ENCODE results near the gene RBM44.
"Not testable (repeated sequence)": the region's sequence is repeated elsewhere in the genome, so short reads cannot be mapped to it uniquely, and the experiment has no call there.

RBM44 gene, protein sequence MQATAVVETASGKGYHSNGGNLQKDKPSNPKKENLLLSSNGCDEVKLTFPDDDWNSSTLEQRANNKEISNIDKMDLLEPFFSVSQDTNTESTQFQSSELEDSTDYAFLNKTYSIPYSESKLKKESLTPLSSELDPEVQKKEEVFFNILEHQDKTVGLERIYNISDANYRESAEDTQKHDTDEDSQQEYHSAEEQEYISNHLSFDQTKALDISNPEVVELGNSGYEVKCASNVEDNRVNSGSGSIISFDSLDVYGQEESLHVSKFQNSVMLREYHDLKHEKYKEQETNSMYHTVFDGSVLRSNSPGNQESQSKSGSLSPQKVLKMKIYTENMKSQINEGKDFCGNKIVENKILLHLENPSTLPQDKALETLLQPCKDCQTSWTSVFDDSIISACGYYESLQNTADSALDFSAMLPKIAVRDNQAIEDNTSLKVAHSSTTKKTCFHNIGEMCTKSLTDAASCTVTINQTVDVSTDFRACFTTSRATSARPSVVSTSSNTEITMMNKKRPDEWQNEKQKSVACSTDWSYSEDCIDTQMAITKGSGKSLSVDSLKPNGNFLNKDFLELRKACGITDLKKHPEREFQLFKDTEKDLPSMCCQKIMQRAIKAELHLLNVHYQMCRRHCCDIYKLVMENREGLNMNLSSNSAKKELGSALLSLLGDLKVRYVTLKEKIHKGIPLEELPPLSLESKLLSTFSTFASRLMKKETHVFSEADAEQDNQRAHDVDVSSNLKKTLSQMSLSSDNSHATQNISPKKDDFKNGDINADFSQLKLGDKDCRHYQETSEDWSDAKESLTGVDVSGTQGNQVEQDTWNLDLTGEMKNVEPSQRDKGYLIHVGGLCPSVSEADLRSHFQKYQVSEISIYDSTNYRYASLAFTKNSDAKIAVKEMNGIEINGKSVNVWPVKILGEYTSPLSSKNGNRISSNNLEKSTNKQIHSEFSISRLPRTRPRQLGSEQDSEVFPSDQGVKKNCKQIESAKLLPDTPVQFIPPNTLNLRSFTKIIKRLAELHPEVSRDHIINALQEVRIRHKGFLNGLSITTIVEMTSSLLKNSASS

GRCh38 chr2:237798236-237799059, at the start of gene RBM44:
Gene RBM44, plus strand, starts transcription at chr2:237798779. Its CDS starts 14,831 bp downstream, at chr2:237813610.
- no peak for DNase-seq

DNA sequence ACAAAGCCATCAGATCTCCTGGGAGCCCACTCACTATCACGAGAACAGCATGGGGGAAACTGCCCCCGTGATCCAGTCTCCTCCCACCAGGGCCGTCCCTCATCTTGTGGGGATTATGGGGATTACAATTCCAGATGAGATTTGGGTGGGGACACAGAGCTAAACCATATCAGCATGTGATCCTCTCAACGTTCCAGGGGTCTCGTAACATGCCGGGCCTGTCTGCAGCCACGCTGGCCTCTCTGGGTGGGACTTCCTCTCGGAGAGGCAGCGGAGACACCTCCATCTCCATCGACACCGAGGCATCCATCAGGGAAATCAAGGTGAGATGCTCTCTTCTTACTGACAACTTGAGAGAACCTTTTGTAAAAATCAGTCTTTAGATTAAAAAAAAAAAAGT, 49.6 kb upstream of the RBM44 start:
- no peak for DNase-seq

- no peak for DNase-seq
Observed at GRCh38 chr2:237749961-237750360, 48.6 kb upstream of the RBM44 start.

DNA sequence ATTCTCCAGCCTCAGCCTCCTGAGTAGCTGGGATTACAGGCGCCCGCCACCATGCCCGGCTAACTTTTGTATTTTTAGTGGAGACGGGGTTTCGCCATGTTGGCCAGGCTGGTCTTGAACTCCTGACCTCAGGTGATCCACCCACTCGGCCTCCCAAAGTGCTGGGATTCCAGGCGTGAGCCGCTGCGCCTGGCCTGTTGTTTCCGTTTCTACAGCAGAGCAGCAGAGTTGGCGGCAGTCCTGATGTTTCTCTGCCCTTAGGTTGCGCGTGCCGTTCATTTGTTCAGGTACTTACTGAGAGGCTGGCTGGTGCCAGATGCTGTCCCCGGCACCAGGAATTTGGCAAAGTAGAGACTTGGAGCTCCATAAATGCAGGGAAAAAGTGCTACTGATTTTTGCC, 48.1 kb upstream of the RBM44 start:
- DNase-seq, result not testable (repeated sequence)

DNA sequence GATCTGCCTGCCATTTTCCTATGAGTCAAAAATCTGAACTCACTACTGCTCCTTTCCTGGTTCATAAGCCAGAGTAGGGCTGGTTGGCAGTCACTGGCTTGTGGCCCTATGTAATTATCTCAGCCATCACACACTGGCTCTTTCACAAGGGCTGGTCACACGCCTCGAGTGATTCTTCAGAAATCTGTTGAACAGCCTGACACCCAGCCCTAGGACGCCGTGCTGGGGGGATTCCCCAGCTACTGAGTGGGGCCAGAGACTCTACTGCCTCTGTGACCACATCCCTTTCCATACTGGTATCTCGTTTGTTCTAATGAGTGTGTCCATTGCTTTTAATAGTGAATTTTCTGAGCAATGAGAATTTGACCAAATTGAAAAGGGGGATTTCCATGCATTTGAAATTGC, 45.8 kb upstream of the RBM44 start:
- no peak for DNase-seq

DNA sequence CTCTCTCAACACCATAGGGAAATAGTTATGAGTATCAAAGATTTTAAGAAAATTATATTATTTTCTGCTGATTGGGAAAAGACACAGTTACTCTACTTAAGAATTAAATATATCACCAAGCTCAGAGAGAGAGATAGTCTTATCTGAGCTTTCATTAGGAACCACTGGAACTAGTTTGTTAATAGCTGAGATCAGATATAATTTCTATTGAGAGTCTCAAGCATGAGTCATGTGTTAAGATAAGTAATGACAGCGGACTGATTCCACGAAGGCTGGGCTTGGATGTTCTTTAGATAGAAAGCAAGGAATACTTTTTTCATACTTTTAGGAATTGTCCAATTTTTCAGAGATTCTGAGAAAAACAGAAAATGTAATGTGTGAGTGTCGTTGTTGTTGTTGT, 44.4 kb upstream of the RBM44 start:
- no peak for DNase-seq

DNA sequence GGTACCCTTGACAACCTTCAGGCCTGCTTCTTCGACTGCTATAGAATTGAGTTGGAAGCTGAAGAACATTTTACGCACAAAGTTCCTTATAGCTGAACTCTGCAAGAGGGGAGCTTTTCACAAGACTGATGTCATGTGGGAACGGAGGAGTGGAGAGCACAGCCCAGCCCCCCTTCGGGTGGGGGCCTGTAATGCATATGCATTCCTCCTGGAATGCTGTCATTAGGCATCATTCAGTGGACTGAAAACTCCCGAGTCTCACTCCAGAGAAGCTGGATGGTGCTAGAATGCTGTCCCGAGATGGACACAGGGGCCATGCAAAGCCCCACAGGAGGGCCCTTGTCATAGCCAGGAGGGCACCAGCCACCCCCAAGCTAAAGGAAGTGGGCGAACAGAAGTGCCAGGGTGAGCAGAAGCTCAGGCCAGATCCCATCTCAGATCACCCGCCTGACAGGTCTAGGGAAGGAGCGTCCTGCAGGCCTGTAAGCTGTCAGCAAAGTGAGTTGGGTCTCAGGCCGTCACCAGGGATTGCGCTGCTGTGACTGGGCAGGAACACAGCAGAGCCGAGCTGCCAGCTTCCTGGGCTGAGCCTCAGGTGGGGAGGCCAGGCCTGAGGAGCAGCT, 43.8 kb upstream of the RBM44 start:
- no peak for DNase-seq

DNA sequence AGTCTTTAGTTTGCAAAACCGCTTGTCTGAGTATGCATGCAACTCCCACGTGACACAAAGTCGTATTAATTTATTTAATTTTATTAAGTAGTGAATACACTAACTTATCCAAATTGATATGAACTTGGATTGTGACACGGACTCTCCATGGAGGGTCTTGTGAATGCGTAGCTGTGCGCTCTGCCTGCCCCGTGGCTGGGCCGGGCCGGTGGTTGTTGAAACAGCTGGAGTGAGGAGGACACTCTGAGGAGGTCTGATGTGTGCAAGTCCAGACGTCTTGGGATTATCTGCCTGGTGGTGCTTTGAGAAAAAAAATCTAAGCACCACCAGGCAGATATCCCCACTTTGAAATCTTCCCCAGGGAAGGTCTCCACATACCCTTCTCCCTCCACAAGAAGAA, 41.0 kb upstream of the RBM44 start:
- no peak for DNase-seq

- no peak for DNase-seq
Observed at GRCh38 chr2:237758185-237758584, 40.4 kb upstream of the RBM44 start.

- no peak for DNase-seq
Observed at GRCh38 chr2:237759176-237759575, 39.4 kb upstream of the RBM44 start.

DNA sequence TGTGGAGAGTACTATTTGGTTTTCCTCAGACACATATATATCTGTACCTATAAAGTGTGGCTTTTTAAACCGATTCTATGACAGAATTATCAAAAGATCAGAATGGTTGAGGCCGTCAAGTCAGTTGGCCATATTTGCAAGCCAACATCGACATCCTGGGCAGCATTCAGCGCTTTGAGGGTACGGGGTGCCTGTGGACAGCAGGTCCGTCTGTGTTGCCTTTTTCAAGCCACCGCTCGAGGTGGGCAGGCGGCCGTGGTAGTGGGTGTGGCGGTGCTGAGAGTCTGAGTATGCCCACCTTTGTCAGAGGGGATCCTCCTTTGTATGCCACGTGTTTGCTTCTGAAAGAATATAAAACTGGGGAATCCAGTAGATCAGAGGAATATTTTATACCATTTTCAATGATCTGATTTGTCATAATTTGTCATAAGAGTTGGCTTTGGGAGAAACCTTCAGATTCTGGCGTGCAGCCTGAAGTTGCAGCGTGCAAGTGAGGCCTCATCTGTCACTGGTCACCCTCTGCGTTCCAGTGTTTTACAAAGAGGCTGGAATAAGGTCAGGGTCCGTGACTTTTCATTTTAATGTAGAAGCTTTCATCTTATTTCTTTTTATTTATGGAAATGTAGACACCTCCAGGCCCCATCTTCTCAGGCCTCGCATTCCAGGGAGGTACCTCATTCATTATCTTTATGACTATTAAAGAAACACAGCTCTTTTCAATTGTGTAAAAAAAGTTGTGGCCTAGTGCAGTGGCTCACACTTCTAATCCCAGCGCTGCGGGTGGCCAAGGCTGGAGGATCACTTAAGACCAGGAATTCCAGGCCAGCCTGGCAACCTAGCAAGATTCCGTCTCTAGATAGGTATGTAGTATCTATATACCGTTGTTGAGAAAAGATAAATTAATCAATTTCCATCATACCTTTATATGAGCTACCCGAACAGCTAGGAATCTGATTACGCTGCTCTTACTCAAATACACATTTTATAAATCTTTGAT, 37.8 kb upstream of the RBM44 start:
- no peak for DNase-seq

GRCh38 chr2:237762291-237763182, 36.0 kb upstream of the RBM44 start:
- DNase-seq, result not testable (repeated sequence)

DNA sequence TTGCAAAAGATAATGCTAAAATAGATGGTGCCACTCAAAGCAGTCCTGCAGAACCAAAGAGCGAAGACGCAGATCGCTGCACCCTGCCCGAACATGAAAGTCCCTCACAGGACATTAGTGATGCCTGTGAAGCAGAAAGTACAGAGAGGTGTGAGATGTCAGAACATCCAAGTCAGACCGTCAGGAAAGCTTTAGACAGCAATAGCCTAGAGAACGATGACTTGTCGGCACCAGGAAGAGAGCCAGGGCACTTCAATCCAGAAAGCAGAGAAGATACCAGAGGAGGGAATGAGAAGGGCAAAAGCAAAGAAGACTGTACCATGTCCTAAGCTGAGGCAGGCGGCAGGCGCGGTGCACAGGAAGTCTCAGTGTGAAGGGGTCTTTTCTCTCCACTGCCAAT, 34.8 kb upstream of the RBM44 start:
- no peak for DNase-seq

- DNase-seq, result not testable (repeated sequence)
Observed at GRCh38 chr2:237765122-237765521, 33.5 kb upstream of the RBM44 start.

GRCh38 chr2:237765875-237766274, 32.7 kb upstream of the RBM44 start:
- no peak for DNase-seq

GRCh38 chr2:237766340-237766739, 32.2 kb upstream of the RBM44 start:
- DNase-seq, result no peak

- no peak for DNase-seq
Observed at GRCh38 chr2:237772513-237772912, 26.1 kb upstream of the RBM44 start.

GRCh38 chr2:237773826-237774225, 24.8 kb upstream of the RBM44 start:
- DNase-seq, result no peak

DNA sequence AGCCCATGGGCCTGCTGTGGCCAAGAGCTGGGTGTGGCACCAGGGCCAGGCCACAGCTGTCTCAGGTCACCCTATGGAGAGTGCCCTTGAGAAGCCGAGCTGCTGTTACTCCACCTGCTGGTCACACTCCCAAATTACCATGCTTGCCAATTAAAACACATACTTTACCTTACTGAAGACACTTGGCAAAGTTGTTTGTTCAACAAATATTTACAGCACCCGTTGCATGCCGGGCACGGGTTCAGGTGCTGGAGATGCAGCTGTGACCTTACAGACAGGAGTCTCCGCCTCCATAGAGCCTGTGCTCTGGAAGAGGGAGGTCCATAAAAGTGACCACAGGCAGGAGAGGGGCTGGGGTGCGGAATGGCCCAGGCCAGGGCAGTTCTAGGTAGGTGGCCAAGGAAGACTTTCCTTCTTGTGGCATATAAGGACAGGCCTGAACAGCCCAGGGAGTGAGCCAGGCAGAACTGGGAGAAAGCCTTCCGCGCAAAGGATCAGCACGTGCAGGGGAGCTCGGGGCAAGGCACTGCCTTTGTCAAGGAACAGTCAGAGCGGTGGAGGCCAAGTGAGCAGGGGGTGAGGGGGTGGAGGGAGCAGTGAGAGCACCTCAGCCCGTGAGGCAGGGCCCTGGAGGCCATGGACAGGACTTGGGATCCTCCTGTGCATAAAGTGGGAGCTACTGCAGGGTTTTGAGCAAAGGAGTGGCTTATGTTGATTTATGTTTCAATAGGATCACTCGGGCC, 23.6 kb upstream of the RBM44 start:
- DNase-seq, result peak; percentile 43 to 71

Data from NCI-H2081 (cell line).